Measurements from ENCODE around the gene SBK3. TPM values are rescaled to one million over a fixed set of nuclear protein-coding genes. Genes with fewer than 3 reads are reported as not detected.

The SBK3 gene
- total and polyA plus RNA-seq, 2 of the 8 experiments (the other 6 are each of a cell fraction or from before 2014, with no cell fraction given), result 0.76 to 1.5 TPM

Other genes with a start within 250 kb of the SBK3 start
- gene TMEM150B, start 220.2 kb downstream of the SBK3 start, total RNA-seq (2021; fragmentation: NEBNext Ultra II Directional; extraction: Animal tissue kit (Norgen Biotek cat#: 25700)), result 0.88 and 0.91 TPM in 2 replicates
- gene TMEM150B, start 220.2 kb downstream of the SBK3 start, polyA plus RNA-seq (2011; rRNA removed), result 0.41 and 0.46 TPM in 2 replicates
- 31.5 and 33.4 TPM in 2 replicates for gene KMT5C, start 205.7 kb downstream of the SBK3 start, total RNA-seq (2021; fragmentation: NEBNext Ultra II Directional; extraction: Animal tissue kit (Norgen Biotek cat#: 25700))
- gene KMT5C, start 205.7 kb downstream of the SBK3 start, polyA plus RNA-seq (2011; rRNA removed), result 24.9 and 59.4 TPM in 2 replicates
- gene COX6B2, start 190.8 kb downstream of the SBK3 start, total RNA-seq (2021; fragmentation: NEBNext Ultra II Directional; extraction: Animal tissue kit (Norgen Biotek cat#: 25700)), result 6.4 and 6.5 TPM in 2 replicates
- gene COX6B2, start 190.8 kb downstream of the SBK3 start, polyA plus RNA-seq (2011; rRNA removed), result 4.9 and 12.2 TPM in 2 replicates
- gene GARIN5B, start 182.3 kb downstream of the SBK3 start, total RNA-seq (2021; fragmentation: NEBNext Ultra II Directional; extraction: Animal tissue kit (Norgen Biotek cat#: 25700)), result not detected in 2 replicates
- 0.03 and 0.05 TPM in 2 replicates for gene GARIN5B, start 182.3 kb downstream of the SBK3 start, polyA plus RNA-seq (2011; rRNA removed)
- gene IL11, start 175.1 kb downstream of the SBK3 start, total RNA-seq (2021; fragmentation: NEBNext Ultra II Directional; extraction: Animal tissue kit (Norgen Biotek cat#: 25700)), result 1.6 and 2.8 TPM in 2 replicates
- gene IL11, start 175.1 kb downstream of the SBK3 start, polyA plus RNA-seq (2011; rRNA removed), result 1.7 and 2.7 TPM in 2 replicates
- gene TMEM190, start 168.7 kb downstream of the SBK3 start, total RNA-seq (2021; fragmentation: NEBNext Ultra II Directional; extraction: Animal tissue kit (Norgen Biotek cat#: 25700)), result 1.4 TPM in 1 of 2 replicates, not detected in the other
- gene TMEM190, start 168.7 kb downstream of the SBK3 start, polyA plus RNA-seq (2011; rRNA removed), result 1.6 and 4.5 TPM in 2 replicates
- 3.8 and 3.9 TPM in 2 replicates for gene TMEM238, start 161.3 kb downstream of the SBK3 start, total RNA-seq (2021; fragmentation: NEBNext Ultra II Directional; extraction: Animal tissue kit (Norgen Biotek cat#: 25700))
- 0.49 and 0.53 TPM in 2 replicates for gene TMEM238, start 161.3 kb downstream of the SBK3 start, polyA plus RNA-seq (2011; rRNA removed)
- 2,123 and 2,232 TPM in 2 replicates for gene RPL28, start 159.6 kb downstream of the SBK3 start, total RNA-seq (2021; fragmentation: NEBNext Ultra II Directional; extraction: Animal tissue kit (Norgen Biotek cat#: 25700))
- 6,692 and 8,402 TPM in 2 replicates for gene RPL28, start 159.6 kb downstream of the SBK3 start, polyA plus RNA-seq (2011; rRNA removed)
- 398 and 402 TPM in 2 replicates for gene UBE2S, start 137.8 kb downstream of the SBK3 start, total RNA-seq (2021; fragmentation: NEBNext Ultra II Directional; extraction: Animal tissue kit (Norgen Biotek cat#: 25700))
- gene UBE2S, start 137.8 kb downstream of the SBK3 start, polyA plus RNA-seq (2011; rRNA removed), result 466 and 530 TPM in 2 replicates
- 0.98 and 1.0 TPM in 2 replicates for gene SHISA7, start 102.2 kb downstream of the SBK3 start, total RNA-seq (2021; fragmentation: NEBNext Ultra II Directional; extraction: Animal tissue kit (Norgen Biotek cat#: 25700))
- 0.76 and 1.1 TPM in 2 replicates for gene SHISA7, start 102.2 kb downstream of the SBK3 start, polyA plus RNA-seq (2011; rRNA removed)
- gene ISOC2, start 83.9 kb downstream of the SBK3 start, total RNA-seq (2021; fragmentation: NEBNext Ultra II Directional; extraction: Animal tissue kit (Norgen Biotek cat#: 25700)), result 96.9 and 106 TPM in 2 replicates
- gene ISOC2, start 83.9 kb downstream of the SBK3 start, polyA plus RNA-seq (2011; rRNA removed), result 152 and 195 TPM in 2 replicates
- gene C19orf85, start 80.8 kb downstream of the SBK3 start, total RNA-seq (2021; fragmentation: NEBNext Ultra II Directional; extraction: Animal tissue kit (Norgen Biotek cat#: 25700)), result 3.2 and 3.6 TPM in 2 replicates
- 2.2 and 3.3 TPM in 2 replicates for gene C19orf85, start 80.8 kb downstream of the SBK3 start, polyA plus RNA-seq (2011; rRNA removed)
- gene ZNF628, start 68.9 kb downstream of the SBK3 start, total RNA-seq (2021; fragmentation: NEBNext Ultra II Directional; extraction: Animal tissue kit (Norgen Biotek cat#: 25700)), result 10.8 and 12.9 TPM in 2 replicates
- gene ZNF628, start 68.9 kb downstream of the SBK3 start, polyA plus RNA-seq (2011; rRNA removed), result 1.7 and 4.5 TPM in 2 replicates
- 69.1 and 71.2 TPM in 2 replicates for gene NAT14, start 60.4 kb downstream of the SBK3 start, total RNA-seq (2021; fragmentation: NEBNext Ultra II Directional; extraction: Animal tissue kit (Norgen Biotek cat#: 25700))
- gene NAT14, start 60.4 kb downstream of the SBK3 start, polyA plus RNA-seq (2011; rRNA removed), result 47.1 and 79.5 TPM in 2 replicates
- 1.7 and 2.3 TPM in 2 replicates for gene SSC5D, start 57.1 kb downstream of the SBK3 start, total RNA-seq (2021; fragmentation: NEBNext Ultra II Directional; extraction: Animal tissue kit (Norgen Biotek cat#: 25700))
- 0.39 and 0.72 TPM in 2 replicates for gene SSC5D, start 57.1 kb downstream of the SBK3 start, polyA plus RNA-seq (2011; rRNA removed)
- gene SBK2, start 8.4 kb downstream of the SBK3 start, total RNA-seq (2021; fragmentation: NEBNext Ultra II Directional; extraction: Animal tissue kit (Norgen Biotek cat#: 25700)), result 3.9 and 4.1 TPM in 2 replicates
- gene SBK2, start 8.4 kb downstream of the SBK3 start, polyA plus RNA-seq (2011; rRNA removed), result 3.2 and 7.4 TPM in 2 replicates
- 18.9 and 19.0 TPM in 2 replicates for gene ZNF579, start 35.3 kb upstream of the SBK3 start, total RNA-seq (2021; fragmentation: NEBNext Ultra II Directional; extraction: Animal tissue kit (Norgen Biotek cat#: 25700))
- gene ZNF579, start 35.3 kb upstream of the SBK3 start, polyA plus RNA-seq (2011; rRNA removed), result 10.0 and 16.4 TPM in 2 replicates
- 17.6 and 18.5 TPM in 2 replicates for gene FIZ1, start 54.0 kb upstream of the SBK3 start, total RNA-seq (2021; fragmentation: NEBNext Ultra II Directional; extraction: Animal tissue kit (Norgen Biotek cat#: 25700))
- gene FIZ1, start 54.0 kb upstream of the SBK3 start, polyA plus RNA-seq (2011; rRNA removed), result 9.1 and 13.0 TPM in 2 replicates
- gene ZNF524, start 54.7 kb upstream of the SBK3 start, total RNA-seq (2021; fragmentation: NEBNext Ultra II Directional; extraction: Animal tissue kit (Norgen Biotek cat#: 25700)), result 4.7 and 5.4 TPM in 2 replicates
- gene ZNF524, start 54.7 kb upstream of the SBK3 start, polyA plus RNA-seq (2011; rRNA removed), result 4.4 and 7.0 TPM in 2 replicates
- 13.6 and 14.6 TPM in 2 replicates for gene ZNF865, start 60.1 kb upstream of the SBK3 start, total RNA-seq (2021; fragmentation: NEBNext Ultra II Directional; extraction: Animal tissue kit (Norgen Biotek cat#: 25700))
- 3.5 and 5.9 TPM in 2 replicates for gene ZNF865, start 60.1 kb upstream of the SBK3 start, polyA plus RNA-seq (2011; rRNA removed)
- gene ZNF784, start 79.0 kb upstream of the SBK3 start, total RNA-seq (2021; fragmentation: NEBNext Ultra II Directional; extraction: Animal tissue kit (Norgen Biotek cat#: 25700)), result 8.0 and 8.6 TPM in 2 replicates
- gene ZNF784, start 79.0 kb upstream of the SBK3 start, polyA plus RNA-seq (2011; rRNA removed), result 6.5 and 9.8 TPM in 2 replicates
- 24.6 and 26.3 TPM in 2 replicates for gene ZNF580, start 95.5 kb upstream of the SBK3 start, total RNA-seq (2021; fragmentation: NEBNext Ultra II Directional; extraction: Animal tissue kit (Norgen Biotek cat#: 25700))
- 12.0 and 25.4 TPM in 2 replicates for gene ZNF580, start 95.5 kb upstream of the SBK3 start, polyA plus RNA-seq (2011; rRNA removed)
- 73.0 and 76.0 TPM in 2 replicates for gene ZNF581, start 98.1 kb upstream of the SBK3 start, total RNA-seq (2021; fragmentation: NEBNext Ultra II Directional; extraction: Animal tissue kit (Norgen Biotek cat#: 25700))
- gene ZNF581, start 98.1 kb upstream of the SBK3 start, polyA plus RNA-seq (2011; rRNA removed), result 76.1 and 97.6 TPM in 2 replicates
- gene CCDC106, start 102.7 kb upstream of the SBK3 start, total RNA-seq (2021; fragmentation: NEBNext Ultra II Directional; extraction: Animal tissue kit (Norgen Biotek cat#: 25700)), result 19.1 and 20.1 TPM in 2 replicates
- gene CCDC106, start 102.7 kb upstream of the SBK3 start, polyA plus RNA-seq (2011; rRNA removed), result 12.0 and 19.4 TPM in 2 replicates
- 252 and 269 TPM in 2 replicates for gene U2AF2, start 109.5 kb upstream of the SBK3 start, total RNA-seq (2021; fragmentation: NEBNext Ultra II Directional; extraction: Animal tissue kit (Norgen Biotek cat#: 25700))
- 162 and 297 TPM in 2 replicates for gene U2AF2, start 109.5 kb upstream of the SBK3 start, polyA plus RNA-seq (2011; rRNA removed)
- 200 and 206 TPM in 2 replicates for gene EPN1, start 129.7 kb upstream of the SBK3 start, total RNA-seq (2021; fragmentation: NEBNext Ultra II Directional; extraction: Animal tissue kit (Norgen Biotek cat#: 25700))
- gene EPN1, start 129.7 kb upstream of the SBK3 start, polyA plus RNA-seq (2011; rRNA removed), result 49.6 and 116 TPM in 2 replicates
- gene NLRP9, start 192.9 kb upstream of the SBK3 start, total RNA-seq (2021; fragmentation: NEBNext Ultra II Directional; extraction: Animal tissue kit (Norgen Biotek cat#: 25700)), result not detected in 2 replicates
- not detected in 2 replicates for gene NLRP9, start 192.9 kb upstream of the SBK3 start, polyA plus RNA-seq (2011; rRNA removed)
- gene RFPL4A, start 213.6 kb upstream of the SBK3 start, total RNA-seq (2021; fragmentation: NEBNext Ultra II Directional; extraction: Animal tissue kit (Norgen Biotek cat#: 25700)), result not detected in 2 replicates
- gene RFPL4A, start 213.6 kb upstream of the SBK3 start, polyA plus RNA-seq (2011; rRNA removed), result not detected in 2 replicates
- not detected in 2 replicates for gene RFPL4AL1, start 223.6 kb upstream of the SBK3 start, total RNA-seq (2021; fragmentation: NEBNext Ultra II Directional; extraction: Animal tissue kit (Norgen Biotek cat#: 25700))
- gene RFPL4AL1, start 223.6 kb upstream of the SBK3 start, polyA plus RNA-seq (2011; rRNA removed), result not detected in 2 replicates